GM23338 (cell line): Measurements from ENCODE around the gene MLX. TPM values are rescaled to one million over a fixed set of nuclear protein-coding genes. Genes with fewer than 3 reads are reported as not detected.

Experiments
- ATAC-seq: fragments of 200-7000 bp; cut with Tn5 transposase; 3 replicates; pipeline ENCODE4 v1.9.1; 2020
- DNase-seq: peaks from one replicate; pipeline ENCODE4 v3.0.0-alpha.2; 2015; ENCODE audit warnings: low spot score
- H2AFZ ChIP-seq: fragments of 200-600 bp; sonication (generic); 2 replicates; pipeline ENCODE4 v1.8.0; 2016; ENCODE audit warnings: antibody characterized with exemption, mild to moderate bottlenecking, moderate library complexity
- H3F3A ChIP-seq: fragments of 200-600 bp; sonication (generic); replicated peaks from 2 replicates; pipeline ENCODE4 v1.8.0; 2017; ENCODE audit warnings: antibody characterized with exemption, mixed run types, low read depth
- H3K27ac ChIP-seq: fragments of 200-600 bp; sonication (generic); 2 replicates; pipeline ENCODE4 v1.6.1; 2016; ENCODE audit warnings: low read depth
- H3K27me3 ChIP-seq: fragments of 200-600 bp; sonication (generic); 2 replicates; pipeline ENCODE4 v1.8.0; 2016; ENCODE audit warnings: mild to moderate bottlenecking, mixed run types, moderate library complexity; ENCODE audit not compliant: insufficient read depth
- H3K36me3 ChIP-seq: fragments of 200-600 bp; sonication (generic); 2 replicates; pipeline ENCODE4 v1.8.0; 2016; ENCODE audit warnings: mild to moderate bottlenecking; ENCODE audit not compliant: insufficient read depth
- H3K4me1 ChIP-seq: fragments of 200-600 bp; sonication (generic); 2 replicates; pipeline ENCODE4 v1.8.0; 2016; ENCODE audit warnings: mild to moderate bottlenecking, moderate library complexity; ENCODE audit not compliant: insufficient read depth
- H3K4me2 ChIP-seq: fragments of 200-600 bp; sonication (generic); 2 replicates; pipeline ENCODE4 v1.7.1; 2017; ENCODE audit warnings: mixed run types
- H3K4me3 ChIP-seq: fragments of 200-600 bp; sonication (generic); 2 replicates; pipeline ENCODE4 v1.6.1; 2016; ENCODE audit warnings: mixed run types
- H3K79me2 ChIP-seq: fragments of 200-600 bp; sonication (generic); replicated peaks from 2 replicates; pipeline ENCODE4 v1.8.0; 2017; ENCODE audit warnings: mild to moderate bottlenecking; ENCODE audit not compliant: insufficient read depth
- H3K9me2 ChIP-seq: fragments of 200-600 bp; sonication (generic); 2 replicates; pipeline ENCODE4 v1.8.0; 2017; ENCODE audit not compliant: insufficient read depth
- H4K20me1 ChIP-seq: fragments of 200-600 bp; sonication (generic); replicated peaks from 2 replicates; pipeline ENCODE4 v1.8.0; 2017; ENCODE audit warnings: mild to moderate bottlenecking; ENCODE audit not compliant: insufficient read depth
- H3K27ac Mint-ChIP-seq: 2 replicates; pipeline ENCODE4 v1.8.0; 2020; ENCODE audit warnings: inconsistent platforms, mild to moderate bottlenecking, moderate library complexity, mixed read lengths
- H3K27me3 Mint-ChIP-seq: 3 replicates; pipeline ENCODE4 v1.8.0; 2022; ENCODE audit warnings: low read depth, mild to moderate bottlenecking, moderate library complexity, mixed read lengths, inconsistent platforms; ENCODE audit not compliant: insufficient read depth, poor library complexity
- H3K36me3 Mint-ChIP-seq: 3 replicates; pipeline ENCODE4 v1.8.0; 2021; ENCODE audit warnings: low read depth, mild to moderate bottlenecking, inconsistent platforms, moderate library complexity, mixed read lengths
- H3K4me1 Mint-ChIP-seq: 3 replicates; pipeline ENCODE4 v1.8.0; 2020; ENCODE audit warnings: mild to moderate bottlenecking, inconsistent platforms, mixed read lengths
- H3K4me3 Mint-ChIP-seq: 3 replicates; pipeline ENCODE4 v1.8.0; 2021; ENCODE audit warnings: moderate library complexity, mild to moderate bottlenecking, inconsistent platforms, mixed read lengths
- H3K9me3 Mint-ChIP-seq: 3 replicates; pipeline ENCODE4 v1.8.0; 2020; ENCODE audit warnings: moderate library complexity, mild to moderate bottlenecking, inconsistent platforms, mixed read lengths
- CREB1 ChIP-seq: fragments of 250-450 bp; sonication (Bioruptor Pico); IDR thresholded peaks from 2 replicates; pipeline ENCODE4 v1.5.0; 2020; ENCODE audit warnings: low read depth, mild to moderate bottlenecking, moderate library complexity
- POLR2AphosphoS5 ChIP-seq: IDR thresholded peaks from 2 replicates; pipeline ENCODE4 v1.6.1; 2016; ENCODE audit warnings: antibody characterized with exemption, low read depth
- polyA plus RNA-seq: library from polyadenylated mRNA; unstranded; fragments of >200 nt; fragmentation: Nextera tagmentation; extraction: Ambion mirVana; gene quantifications from 2 replicates; pipeline ENCODE4 v1.2.1, GENCODE V29; 2016
- total RNA-seq: library from RNA; depleted of rRNA; stranded (reverse); fragments of >200 nt; shearing (Covaris generic); gene quantifications from 2 replicates; pipeline ENCODE4 v1.2.3, GENCODE V29; 2014
- TF ChIP-seq, protein P1 (sequence below): IDR thresholded peaks from 2 replicates; pipeline ENCODE4 v1.6.1; 2016; ENCODE audit warnings: antibody characterized with exemption
- TF ChIP-seq, protein P2 (sequence below): fragments of 250-450 bp; sonication (Bioruptor Pico); IDR thresholded peaks from 2 replicates; pipeline ENCODE4 v1.5.0; 2020; ENCODE audit warnings: mild to moderate bottlenecking, moderate library complexity
- TF ChIP-seq, protein P3 (sequence below), 2 experiments: fragments of 200-600 bp in 1 of 2; sonication (generic) in 1 of 2; conservative IDR thresholded peaks; 2 replicates each; pipeline versions ENCODE4 v1.5.1 to v1.6.1; 2016 to 2017; ENCODE audit warnings: antibody characterized with exemption in 2 of 2, low read depth in 2 of 2, mild to moderate bottlenecking in 2 of 2, moderate library complexity in 1 of 2

MLX gene
- total and polyA plus RNA-seq, 2 experiments from 2014 or later = 33.2 to 34.1 TPM

DNA sequence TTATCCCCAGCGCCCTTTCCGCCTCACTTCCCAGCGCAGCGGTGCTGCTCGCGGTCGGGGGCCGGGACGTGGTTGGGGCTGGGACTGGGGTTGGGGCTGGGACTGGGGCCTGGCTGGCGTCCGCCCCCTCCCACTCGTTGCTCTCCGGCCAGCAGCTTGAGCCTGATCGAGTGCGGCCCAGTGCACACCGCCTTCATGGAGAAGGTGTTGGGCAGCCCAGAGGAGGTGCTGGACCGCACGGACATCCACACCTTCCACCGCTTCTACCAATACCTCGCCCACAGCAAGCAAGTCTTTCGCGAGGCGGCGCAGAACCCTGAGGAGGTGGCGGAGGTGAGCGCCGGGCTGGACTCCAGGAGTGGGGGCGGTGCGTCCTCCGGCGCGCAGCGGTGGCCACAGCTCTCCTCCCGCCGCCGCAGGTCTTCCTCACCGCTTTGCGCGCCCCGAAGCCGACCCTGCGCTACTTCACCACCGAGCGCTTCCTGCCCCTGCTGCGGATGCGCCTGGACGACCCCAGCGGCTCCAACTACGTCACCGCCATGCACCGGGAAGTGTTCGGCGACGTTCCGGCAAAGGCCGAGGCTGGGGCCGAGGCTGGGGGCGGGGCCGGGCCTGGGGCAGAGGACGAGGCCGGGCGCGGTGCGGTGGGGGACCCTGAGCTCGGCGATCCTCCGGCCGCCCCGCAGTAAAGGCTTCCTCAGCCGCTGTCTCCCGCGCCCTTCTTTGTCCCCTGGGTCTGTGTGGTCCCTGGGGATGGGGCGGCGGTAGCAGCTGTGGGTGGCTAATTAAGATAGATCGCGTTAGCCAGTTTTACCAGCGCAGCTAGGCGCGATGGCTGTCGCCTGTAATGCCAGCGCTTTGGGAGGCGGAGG lies 12.4 kb upstream of the MLX start:
- Mint-ChIP-seq H3K4me3 (peak overlapping the region; percentile 87), H3K36me3 (no peaks in the 10 kb centered on the region; the same call in 2 of the 3 replicates), H3K27me3 (peaks cover 20% of the 10 kb centered on the region), H3K4me1 (peaks cover 18% of the 10 kb centered on the region), H3K9me3 (no peaks in the 10 kb centered on the region), H3K27ac (peak overlapping the region; percentile 78; the same call in 1 of the 2 replicates)
- Histone ChIP-seq H3K36me3 (no peaks in the 10 kb centered on the region), H3K4me2 (peak overlapping the region; percentile 92), H3K4me1 (peaks cover 8% of the 10 kb centered on the region; the same call in 1 of the 2 replicates), H3K79me2 (no peaks in the 10 kb centered on the region), H3F3A (no peaks in the 10 kb centered on the region; the same call in none of the 2 replicates), H4K20me1 (peaks cover under 1% of the 10 kb centered on the region; the same call in 1 of the 2 replicates), H3K27me3 (no peaks in the 10 kb centered on the region), H3K4me3 (peak overlapping the region; percentile 93), H3K9me2 (no peaks in the 10 kb centered on the region), H2AFZ (peak overlapping the region; percentile 95), H3K27ac (peak overlapping the region; percentile 32; the same call in 1 of the 2 replicates)
- ATAC-seq (peak; percentile 81), DNase-seq (peak; percentile 96)
- TF ChIP-seq, protein P1, sequence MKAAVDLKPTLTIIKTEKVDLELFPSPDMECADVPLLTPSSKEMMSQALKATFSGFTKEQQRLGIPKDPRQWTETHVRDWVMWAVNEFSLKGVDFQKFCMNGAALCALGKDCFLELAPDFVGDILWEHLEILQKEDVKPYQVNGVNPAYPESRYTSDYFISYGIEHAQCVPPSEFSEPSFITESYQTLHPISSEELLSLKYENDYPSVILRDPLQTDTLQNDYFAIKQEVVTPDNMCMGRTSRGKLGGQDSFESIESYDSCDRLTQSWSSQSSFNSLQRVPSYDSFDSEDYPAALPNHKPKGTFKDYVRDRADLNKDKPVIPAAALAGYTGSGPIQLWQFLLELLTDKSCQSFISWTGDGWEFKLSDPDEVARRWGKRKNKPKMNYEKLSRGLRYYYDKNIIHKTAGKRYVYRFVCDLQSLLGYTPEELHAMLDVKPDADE = peak; percentile 63
- TF ChIP-seq CREB1 (CRISPR knock-in tag) (peak; percentile 90), POLR2AphosphoS5 (peak; percentile 95)
- TF ChIP-seq, protein P2, sequence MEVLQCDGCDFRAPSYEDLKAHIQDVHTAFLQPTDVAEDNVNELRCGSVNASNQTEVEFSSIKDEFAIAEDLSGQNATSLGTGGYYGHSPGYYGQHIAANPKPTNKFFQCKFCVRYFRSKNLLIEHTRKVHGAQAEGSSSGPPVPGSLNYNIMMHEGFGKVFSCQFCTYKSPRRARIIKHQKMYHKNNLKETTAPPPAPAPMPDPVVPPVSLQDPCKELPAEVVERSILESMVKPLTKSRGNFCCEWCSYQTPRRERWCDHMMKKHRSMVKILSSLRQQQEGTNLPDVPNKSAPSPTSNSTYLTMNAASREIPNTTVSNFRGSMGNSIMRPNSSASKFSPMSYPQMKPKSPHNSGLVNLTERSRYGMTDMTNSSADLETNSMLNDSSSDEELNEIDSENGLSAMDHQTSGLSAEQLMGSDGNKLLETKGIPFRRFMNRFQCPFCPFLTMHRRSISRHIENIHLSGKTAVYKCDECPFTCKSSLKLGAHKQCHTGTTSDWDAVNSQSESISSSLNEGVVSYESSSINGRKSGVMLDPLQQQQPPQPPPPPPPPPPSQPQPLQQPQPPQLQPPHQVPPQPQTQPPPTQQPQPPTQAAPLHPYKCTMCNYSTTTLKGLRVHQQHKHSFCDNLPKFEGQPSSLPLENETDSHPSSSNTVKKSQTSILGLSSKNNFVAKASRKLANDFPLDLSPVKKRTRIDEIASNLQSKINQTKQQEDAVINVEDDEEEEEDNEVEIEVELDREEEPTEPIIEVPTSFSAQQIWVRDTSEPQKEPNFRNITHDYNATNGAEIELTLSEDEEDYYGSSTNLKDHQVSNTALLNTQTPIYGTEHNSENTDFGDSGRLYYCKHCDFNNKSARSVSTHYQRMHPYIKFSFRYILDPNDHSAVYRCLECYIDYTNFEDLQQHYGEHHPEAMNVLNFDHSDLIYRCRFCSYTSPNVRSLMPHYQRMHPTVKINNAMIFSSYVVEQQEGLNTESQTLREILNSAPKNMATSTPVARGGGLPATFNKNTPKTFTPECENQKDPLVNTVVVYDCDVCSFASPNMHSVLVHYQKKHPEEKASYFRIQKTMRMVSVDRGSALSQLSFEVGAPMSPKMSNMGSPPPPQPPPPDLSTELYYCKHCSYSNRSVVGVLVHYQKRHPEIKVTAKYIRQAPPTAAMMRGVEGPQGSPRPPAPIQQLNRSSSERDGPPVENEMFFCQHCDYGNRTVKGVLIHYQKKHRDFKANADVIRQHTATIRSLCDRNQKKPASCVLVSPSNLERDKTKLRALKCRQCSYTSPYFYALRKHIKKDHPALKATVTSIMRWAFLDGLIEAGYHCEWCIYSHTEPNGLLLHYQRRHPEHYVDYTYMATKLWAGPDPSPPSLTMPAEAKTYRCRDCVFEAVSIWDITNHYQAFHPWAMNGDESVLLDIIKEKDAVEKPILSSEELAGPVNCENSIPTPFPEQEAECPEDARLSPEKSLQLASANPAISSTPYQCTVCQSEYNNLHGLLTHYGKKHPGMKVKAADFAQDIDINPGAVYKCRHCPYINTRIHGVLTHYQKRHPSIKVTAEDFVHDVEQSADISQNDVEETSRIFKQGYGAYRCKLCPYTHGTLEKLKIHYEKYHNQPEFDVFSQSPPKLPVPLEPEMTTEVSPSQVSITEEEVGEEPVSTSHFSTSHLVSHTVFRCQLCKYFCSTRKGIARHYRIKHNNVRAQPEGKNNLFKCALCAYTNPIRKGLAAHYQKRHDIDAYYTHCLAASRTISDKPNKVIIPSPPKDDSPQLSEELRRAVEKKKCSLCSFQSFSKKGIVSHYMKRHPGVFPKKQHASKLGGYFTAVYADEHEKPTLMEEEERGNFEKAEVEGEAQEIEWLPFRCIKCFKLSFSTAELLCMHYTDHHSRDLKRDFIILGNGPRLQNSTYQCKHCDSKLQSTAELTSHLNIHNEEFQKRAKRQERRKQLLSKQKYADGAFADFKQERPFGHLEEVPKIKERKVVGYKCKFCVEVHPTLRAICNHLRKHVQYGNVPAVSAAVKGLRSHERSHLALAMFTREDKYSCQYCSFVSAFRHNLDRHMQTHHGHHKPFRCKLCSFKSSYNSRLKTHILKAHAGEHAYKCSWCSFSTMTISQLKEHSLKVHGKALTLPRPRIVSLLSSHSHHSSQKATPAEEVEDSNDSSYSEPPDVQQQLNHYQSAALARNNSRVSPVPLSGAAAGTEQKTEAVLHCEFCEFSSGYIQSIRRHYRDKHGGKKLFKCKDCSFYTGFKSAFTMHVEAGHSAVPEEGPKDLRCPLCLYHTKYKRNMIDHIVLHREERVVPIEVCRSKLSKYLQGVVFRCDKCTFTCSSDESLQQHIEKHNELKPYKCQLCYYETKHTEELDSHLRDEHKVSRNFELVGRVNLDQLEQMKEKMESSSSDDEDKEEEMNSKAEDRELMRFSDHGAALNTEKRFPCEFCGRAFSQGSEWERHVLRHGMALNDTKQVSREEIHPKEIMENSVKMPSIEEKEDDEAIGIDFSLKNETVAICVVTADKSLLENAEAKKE = no peak
- TF ChIP-seq, protein P3, sequence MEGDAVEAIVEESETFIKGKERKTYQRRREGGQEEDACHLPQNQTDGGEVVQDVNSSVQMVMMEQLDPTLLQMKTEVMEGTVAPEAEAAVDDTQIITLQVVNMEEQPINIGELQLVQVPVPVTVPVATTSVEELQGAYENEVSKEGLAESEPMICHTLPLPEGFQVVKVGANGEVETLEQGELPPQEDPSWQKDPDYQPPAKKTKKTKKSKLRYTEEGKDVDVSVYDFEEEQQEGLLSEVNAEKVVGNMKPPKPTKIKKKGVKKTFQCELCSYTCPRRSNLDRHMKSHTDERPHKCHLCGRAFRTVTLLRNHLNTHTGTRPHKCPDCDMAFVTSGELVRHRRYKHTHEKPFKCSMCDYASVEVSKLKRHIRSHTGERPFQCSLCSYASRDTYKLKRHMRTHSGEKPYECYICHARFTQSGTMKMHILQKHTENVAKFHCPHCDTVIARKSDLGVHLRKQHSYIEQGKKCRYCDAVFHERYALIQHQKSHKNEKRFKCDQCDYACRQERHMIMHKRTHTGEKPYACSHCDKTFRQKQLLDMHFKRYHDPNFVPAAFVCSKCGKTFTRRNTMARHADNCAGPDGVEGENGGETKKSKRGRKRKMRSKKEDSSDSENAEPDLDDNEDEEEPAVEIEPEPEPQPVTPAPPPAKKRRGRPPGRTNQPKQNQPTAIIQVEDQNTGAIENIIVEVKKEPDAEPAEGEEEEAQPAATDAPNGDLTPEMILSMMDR (conservative IDR thresholded peaks at IDR 0.05; ENCODE audit: low read depth in 2 of 2) = no peak; a peak in 1 of 4 replicates
